IMR-90 (cell line): ENCODE measurements around the gene DCTN1. TPM values are rescaled to one million over a fixed set of nuclear protein-coding genes. Genes with fewer than 3 reads are reported as not detected.
A peak's percentile ranks its signal among the peaks of the same experiment; 100 is the strongest.

Experiments
- ATAC-seq: fragments of 200-7000 bp; cut with Tn5 transposase; 2 replicates; pipeline ENCODE4 v1.9.1; 2020; ENCODE audit warnings: low read depth, mild to moderate bottlenecking, moderate library complexity
- BruUV-seq: library from RNA; stranded (reverse); fragments of 400-500 nt; replicated peaks from 2 replicates; lab custom pipeline; 2021; lab: Mats Ljungman, UMichigan
- CTCF ChIA-PET: fragments of 300-600 bp; formaldehyde crosslinking; extraction: SDS; loops from one replicate; lab custom pipeline; 2021; ENCODE audit warnings: antibody characterized with exemption; lab: Yijun Ruan, JAX
- POLR2A ChIA-PET: fragments of 300-600 bp; sonication (Branson Sonifier 250); formaldehyde crosslinking; loops from one replicate; lab custom pipeline; 2022; ENCODE audit warnings: antibody characterized with exemption; ENCODE audit not compliant: unreplicated experiment; lab: Charles Lee
- DNase-seq: peaks from one replicate; pipeline ENCODE4 v3.0.0; 2013
- H2AFZ ChIP-seq: replicated peaks from 2 replicates; pipeline ENCODE3; 2013; ENCODE audit warnings: low read length, mild to moderate bottlenecking; ENCODE audit not compliant: poor library complexity
- H2AK5ac ChIP-seq: 2 replicates; pipeline ENCODE4 v1.6.1; 2013; ENCODE audit warnings: low read depth, low read length, inconsistent platforms
- H2AK9ac ChIP-seq: replicated peaks from 2 replicates; pipeline ENCODE3; 2013; ENCODE audit warnings: mild to moderate bottlenecking, low read depth, low read length, moderate library complexity; ENCODE audit not compliant: poor library complexity
- H2BK120ac ChIP-seq: 2 replicates; pipeline ENCODE4 v1.6.1; 2013; ENCODE audit warnings: low read depth, low read length, inconsistent platforms
- H2BK15ac ChIP-seq: 3 replicates; pipeline ENCODE4 v1.6.1; 2013; ENCODE audit warnings: low read depth, low read length, inconsistent platforms
- H2BK20ac ChIP-seq: 2 replicates; pipeline ENCODE4 v1.6.1; 2013; ENCODE audit warnings: low read depth, mild to moderate bottlenecking, inconsistent platforms, low read length, moderate library complexity
- H2BK5ac ChIP-seq: 2 replicates; pipeline ENCODE4 v1.6.1; 2013; ENCODE audit warnings: mild to moderate bottlenecking, low read depth, low read length, inconsistent platforms; ENCODE audit not compliant: poor library complexity, severe bottlenecking
- H3K14ac ChIP-seq: replicated peaks from 2 replicates; pipeline ENCODE4 v1.6.1; 2013; ENCODE audit warnings: low read depth, low read length, inconsistent platforms
- H3K18ac ChIP-seq: 2 replicates; pipeline ENCODE4 v1.6.1; 2013; ENCODE audit warnings: low read depth, low read length, control low read depth
- H3K23ac ChIP-seq: 2 replicates; pipeline ENCODE4 v1.6.1; 2013; ENCODE audit warnings: low read depth, low read length, inconsistent platforms
- H3K27ac ChIP-seq: 2 replicates; pipeline ENCODE4 v1.5.1; 2013; ENCODE audit warnings: mild to moderate bottlenecking, control low read depth, low read length; ENCODE audit not compliant: insufficient read depth
- H3K27me3 ChIP-seq: 2 replicates; pipeline ENCODE4 v1.6.1; 2013; ENCODE audit warnings: low read length; ENCODE audit not compliant: control insufficient read depth, insufficient read depth
- H3K36me3 ChIP-seq: 2 replicates; pipeline ENCODE4 v1.6.1; 2013; ENCODE audit warnings: low read length, mixed read lengths; ENCODE audit not compliant: control insufficient read depth, insufficient read depth
- H3K4ac ChIP-seq: 2 replicates; pipeline ENCODE4 v1.6.1; 2013; ENCODE audit warnings: low read depth, low read length, inconsistent platforms
- H3K4me1 ChIP-seq: 2 replicates; pipeline ENCODE4 v1.6.1; 2013; ENCODE audit warnings: low read length, mixed read lengths; ENCODE audit not compliant: control insufficient read depth, insufficient read depth
- H3K4me2 ChIP-seq: 2 replicates; pipeline ENCODE4 v1.6.1; 2013; ENCODE audit warnings: low read depth, mild to moderate bottlenecking, control low read depth, low read length, moderate library complexity
- H3K4me3 ChIP-seq: 2 replicates; pipeline ENCODE4 v1.5.1; 2013; ENCODE audit warnings: low read depth, mild to moderate bottlenecking, control low read depth, low read length, moderate library complexity; ENCODE audit not compliant: insufficient read depth
- H3K56ac ChIP-seq: 2 replicates; pipeline ENCODE4 v1.6.1; 2013; ENCODE audit warnings: low read length, inconsistent platforms; ENCODE audit not compliant: insufficient read depth; ENCODE audit errors: extremely low read depth
- H3K79me1 ChIP-seq, 2 experiments: 2 replicates each; pipeline ENCODE4 v1.6.1; 2013; ENCODE audit warnings: low read length in 2 of 2, inconsistent platforms in 1 of 2, low read depth in 1 of 2
- H3K9ac ChIP-seq: 2 replicates; pipeline ENCODE4 v1.6.1; 2013; ENCODE audit warnings: low read depth, low read length, control low read depth
- H3K9me1 ChIP-seq: 2 replicates; pipeline ENCODE4 v1.6.1; 2013; ENCODE audit warnings: low read length, inconsistent platforms; ENCODE audit not compliant: insufficient read depth
- H3K9me3 ChIP-seq: 2 replicates; pipeline ENCODE4 v1.6.1; 2013; ENCODE audit warnings: low read length; ENCODE audit not compliant: control insufficient read depth, insufficient read depth
- H4K20me1 ChIP-seq: 2 replicates; pipeline ENCODE4 v1.6.1; 2013; ENCODE audit warnings: low read length, inconsistent platforms; ENCODE audit not compliant: insufficient read depth
- H4K5ac ChIP-seq: 2 replicates; pipeline ENCODE4 v1.6.1; 2013; ENCODE audit warnings: mild to moderate bottlenecking, low read depth, low read length, control low read depth
- H4K8ac ChIP-seq, 2 experiments: 2 replicates each; pipeline ENCODE4 v1.6.1; 2013; ENCODE audit warnings: low read depth in 2 of 2, low read length in 2 of 2, control low read depth in 1 of 2, inconsistent platforms in 1 of 2
- H4K91ac ChIP-seq: 2 replicates; pipeline ENCODE4 v1.6.1; 2013; ENCODE audit warnings: low read depth, low read length, inconsistent platforms; ENCODE audit not compliant: insufficient read depth
- CEBPB ChIP-seq: IDR thresholded peaks from 2 replicates; pipeline ENCODE4 v1.6.1; 2012; ENCODE audit warnings: low read depth, low read length, improper control_type of control experiment
- CHD1 ChIP-seq: IDR thresholded peaks from 2 replicates; pipeline ENCODE4 v1.6.1; 2012; ENCODE audit warnings: low read depth, low read length, improper control_type of control experiment
- FOS ChIP-seq: fragments of 150-350 bp; IDR thresholded peaks from 2 replicates; pipeline ENCODE4 v1.6.1; 2016; ENCODE audit warnings: low read depth, low read length
- MAFK ChIP-seq: IDR thresholded peaks from 2 replicates; pipeline ENCODE4 v1.6.1; 2012; ENCODE audit warnings: low read depth, low read length, improper control_type of control experiment
- MAZ ChIP-seq: IDR thresholded peaks from 2 replicates; pipeline ENCODE4 v1.6.1; 2012; ENCODE audit warnings: low read depth, mild to moderate bottlenecking, low read length, improper control_type of control experiment, moderate library complexity, borderline replicate concordance
- MXI1 ChIP-seq: IDR thresholded peaks from 2 replicates; pipeline ENCODE4 v1.6.1; 2012; ENCODE audit warnings: low read depth, mild to moderate bottlenecking, low read length, moderate library complexity, borderline replicate concordance
- NFE2L2 ChIP-seq: fragments of 150-350 bp; IDR thresholded peaks from 2 replicates; pipeline ENCODE4 v1.6.1; 2016; ENCODE audit warnings: low read depth, mild to moderate bottlenecking, low read length
- POLR2A ChIP-seq: IDR thresholded peaks from 2 replicates; pipeline ENCODE4 v1.6.1; 2012; ENCODE audit warnings: mild to moderate bottlenecking, low read depth, low read length
- RAD21 ChIP-seq: IDR thresholded peaks from 2 replicates; pipeline ENCODE4 v1.6.1; 2012; ENCODE audit warnings: low read length, improper control_type of control experiment
- RCOR1 ChIP-seq: IDR thresholded peaks from 2 replicates; pipeline ENCODE4 v1.6.1; 2012; ENCODE audit warnings: mild to moderate bottlenecking, low read length, improper control_type of control experiment; ENCODE audit not compliant: insufficient replicate concordance
- RFX5 ChIP-seq: IDR thresholded peaks from 2 replicates; pipeline ENCODE4 v1.8.0; 2012; ENCODE audit warnings: low read depth, mild to moderate bottlenecking, low read length, moderate library complexity
- SMC3 ChIP-seq: fragments of 150-350 bp; IDR thresholded peaks from 2 replicates; pipeline ENCODE4 v1.6.1; 2016; ENCODE audit warnings: low read depth, mild to moderate bottlenecking, antibody characterized with exemption, low read length, moderate library complexity
- WGBS, 2 experiments: methylation state at CpG; one replicate each; pipeline versions ENCODE4 v1.1.5 to v1.1.7; 2013; ENCODE audit warnings: missing lambda C conversion rate in 2 of 2; ENCODE audit not compliant: insufficient read length in 1 of 2; ENCODE audit errors: extremely low coverage in 2 of 2; 5-methylcytosine and 5-hydroxymethylcytosine counted together
- dilution Hi-C: fragments of 300-500 bp; cut with HindIII; formaldehyde crosslinking; loops from one replicate; pipeline ENCODE4 v1.14.3; 2018; ENCODE audit warnings: low sequenced_read_pairs; ENCODE audit not compliant: unreplicated experiment
- in situ Hi-C: fragments of 300-500 bp; cut with MboI; formaldehyde crosslinking; loops from 3 replicates; pipeline ENCODE4 v1.14.3; 2019; ENCODE audit warnings: low sequenced_read_pairs, inconsistent platforms, mixed read lengths
- intact Hi-C: fragments of 100-400 bp; cut with micrococcal nuclease; formaldehyde crosslinking; loops from 2 replicates; pipeline ENCODE4 v1.10.0; 2022
- polyA plus RNA-seq, 3 experiments: library from polyadenylated mRNA; depleted of rRNA; stranded (reverse); fragments of >200 nt; gene quantifications; 2 replicates each; pipeline ENCODE4 v1.2.3, GENCODE V29; 2012; ENCODE audit warnings: low replicate concordance in 1 of 3
- total RNA-seq: library from RNA; depleted of rRNA; stranded (reverse); fragments of >200 nt; gene quantifications from 2 replicates; pipeline ENCODE4 v1.2.3, GENCODE V29; 2012
- TF ChIP-seq, protein P1 (sequence below): fragments of 150-350 bp; IDR thresholded peaks from 2 replicates; pipeline ENCODE4 v1.6.1; 2017; ENCODE audit warnings: mild to moderate bottlenecking, antibody characterized with exemption, low read length, low read depth
- TF ChIP-seq, protein P2 (sequence below): fragments of 150-350 bp; IDR thresholded peaks from 2 replicates; pipeline ENCODE4 v1.6.1; 2016; ENCODE audit warnings: low read depth, mild to moderate bottlenecking, low read length, moderate library complexity, borderline replicate concordance
- TF ChIP-seq, protein P3 (sequence below): conservative IDR thresholded peaks from 2 replicates; pipeline ENCODE4 v1.5.1; 2012; ENCODE audit warnings: mild to moderate bottlenecking, low read depth, low read length, improper control_type of control experiment

Gene DCTN1
- total and polyA plus RNA-seq, 2 of the 4 experiments (the other 2 are of a cell fraction), result 136 to 204 TPM

DNA sequence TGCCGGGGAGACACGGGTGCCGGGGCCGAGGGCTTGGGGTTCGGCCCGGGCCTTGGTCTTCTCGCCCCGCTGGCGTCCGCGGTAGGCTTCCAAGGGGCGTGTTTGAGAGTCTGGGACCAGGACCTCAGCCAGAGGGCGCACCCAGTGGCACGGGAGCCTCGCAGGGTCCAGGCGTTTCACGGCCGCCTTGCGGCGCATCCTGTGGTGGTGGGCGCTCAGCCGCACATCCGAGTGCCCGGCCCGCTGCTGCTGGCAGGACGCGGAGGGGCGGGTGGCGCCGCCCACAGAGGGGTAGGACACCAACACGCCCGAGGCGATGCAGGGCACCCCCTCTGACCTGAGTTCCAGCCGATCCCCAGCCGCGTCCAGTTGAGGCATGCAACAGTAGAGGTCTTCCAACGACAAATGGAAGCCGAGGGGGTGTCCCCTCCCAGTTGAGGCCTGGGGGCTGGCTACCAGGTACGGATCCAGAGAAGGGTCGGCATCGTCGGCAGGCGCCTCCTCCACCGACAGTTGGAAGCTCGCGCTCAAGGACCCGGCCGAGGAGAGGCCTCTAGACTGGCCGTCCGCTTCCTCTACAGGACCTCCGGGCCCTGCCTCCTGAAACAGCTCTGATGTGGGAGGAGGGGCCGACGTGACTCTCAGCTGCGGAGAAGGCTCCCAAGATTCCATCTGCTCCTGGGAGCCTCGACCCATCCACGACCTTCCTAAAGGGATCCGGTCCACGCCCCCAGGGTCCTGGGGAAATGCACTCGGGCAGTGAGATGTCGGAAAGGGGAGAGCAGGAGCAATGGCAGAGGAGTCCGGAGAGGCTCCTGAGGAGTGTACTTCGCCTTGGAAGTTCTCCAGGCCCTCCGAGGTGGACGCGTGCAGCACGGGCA, 35.0 kb upstream of the DCTN1 start:
- Histone ChIP-seq H2BK20ac (no peak overlapping the region), H3K36me3 (no peaks in the 10 kb centered on the region), H3K79me1 (no peaks in the 10 kb centered on the region), H3K4me3 (no peak overlapping the region), H2AFZ (peak overlapping the region; percentile 86), H3K27me3 (peaks cover 34% of the 10 kb centered on the region), H4K20me1 (no peaks in the 10 kb centered on the region), H3K18ac (no peak overlapping the region), H2BK5ac (no peak overlapping the region), H3K9me3 (no peaks in the 10 kb centered on the region), H3K9ac (no peak overlapping the region), H4K5ac (no peak overlapping the region), H3K23ac (no peak overlapping the region), H4K91ac (no peak overlapping the region), H3K4me1 (no peaks in the 10 kb centered on the region), H3K56ac (no peak overlapping the region), H4K8ac (peak overlapping the region; percentile 10 to 25; a peak in 2 of 4 replicates), H2BK15ac (no peak overlapping the region), H2AK9ac (peak overlapping the region; percentile 72), H3K14ac (no peak overlapping the region), H2BK120ac (no peak overlapping the region), H3K9me1 (no peaks in the 10 kb centered on the region), H3K4me2 (no peak overlapping the region; the same call in 1 of the 2 replicates), H3K27ac (no peak overlapping the region), H2AK5ac (no peak overlapping the region), H3K4ac (no peak overlapping the region)
- BruUV-seq, result no TSS peak
- ATAC-seq, result peak; percentile 44
- CTCF ChIA-PET, result no interaction called here
- dilution Hi-C loops (no loop called here), intact Hi-C loops (no loop called here), in situ Hi-C loops (no loop called here)
- DNase-seq, result no peak
- WGBS, 2 experiments, result 10% methylated on average over 34 of the region's 66 CpGs; no CpG with 5 or more reads in 1 of the 2 experiments
- POLR2A ChIA-PET, result no interaction called here
- TF ChIP-seq, protein P1, sequence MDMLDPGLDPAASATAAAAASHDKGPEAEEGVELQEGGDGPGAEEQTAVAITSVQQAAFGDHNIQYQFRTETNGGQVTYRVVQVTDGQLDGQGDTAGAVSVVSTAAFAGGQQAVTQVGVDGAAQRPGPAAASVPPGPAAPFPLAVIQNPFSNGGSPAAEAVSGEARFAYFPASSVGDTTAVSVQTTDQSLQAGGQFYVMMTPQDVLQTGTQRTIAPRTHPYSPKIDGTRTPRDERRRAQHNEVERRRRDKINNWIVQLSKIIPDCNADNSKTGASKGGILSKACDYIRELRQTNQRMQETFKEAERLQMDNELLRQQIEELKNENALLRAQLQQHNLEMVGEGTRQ, result no peak
- no peak for TF ChIP-seq CEBPB
- TF ChIP-seq POLR2A, result no peak
- TF ChIP-seq RFX5, result no peak
- TF ChIP-seq MAFK, result no peak
- TF ChIP-seq, protein P2, sequence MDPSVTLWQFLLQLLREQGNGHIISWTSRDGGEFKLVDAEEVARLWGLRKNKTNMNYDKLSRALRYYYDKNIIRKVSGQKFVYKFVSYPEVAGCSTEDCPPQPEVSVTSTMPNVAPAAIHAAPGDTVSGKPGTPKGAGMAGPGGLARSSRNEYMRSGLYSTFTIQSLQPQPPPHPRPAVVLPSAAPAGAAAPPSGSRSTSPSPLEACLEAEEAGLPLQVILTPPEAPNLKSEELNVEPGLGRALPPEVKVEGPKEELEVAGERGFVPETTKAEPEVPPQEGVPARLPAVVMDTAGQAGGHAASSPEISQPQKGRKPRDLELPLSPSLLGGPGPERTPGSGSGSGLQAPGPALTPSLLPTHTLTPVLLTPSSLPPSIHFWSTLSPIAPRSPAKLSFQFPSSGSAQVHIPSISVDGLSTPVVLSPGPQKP, result no peak
- no peak for TF ChIP-seq CHD1
- TF ChIP-seq MAZ, result no peak
- no peak for TF ChIP-seq MXI1
- TF ChIP-seq, protein P3, sequence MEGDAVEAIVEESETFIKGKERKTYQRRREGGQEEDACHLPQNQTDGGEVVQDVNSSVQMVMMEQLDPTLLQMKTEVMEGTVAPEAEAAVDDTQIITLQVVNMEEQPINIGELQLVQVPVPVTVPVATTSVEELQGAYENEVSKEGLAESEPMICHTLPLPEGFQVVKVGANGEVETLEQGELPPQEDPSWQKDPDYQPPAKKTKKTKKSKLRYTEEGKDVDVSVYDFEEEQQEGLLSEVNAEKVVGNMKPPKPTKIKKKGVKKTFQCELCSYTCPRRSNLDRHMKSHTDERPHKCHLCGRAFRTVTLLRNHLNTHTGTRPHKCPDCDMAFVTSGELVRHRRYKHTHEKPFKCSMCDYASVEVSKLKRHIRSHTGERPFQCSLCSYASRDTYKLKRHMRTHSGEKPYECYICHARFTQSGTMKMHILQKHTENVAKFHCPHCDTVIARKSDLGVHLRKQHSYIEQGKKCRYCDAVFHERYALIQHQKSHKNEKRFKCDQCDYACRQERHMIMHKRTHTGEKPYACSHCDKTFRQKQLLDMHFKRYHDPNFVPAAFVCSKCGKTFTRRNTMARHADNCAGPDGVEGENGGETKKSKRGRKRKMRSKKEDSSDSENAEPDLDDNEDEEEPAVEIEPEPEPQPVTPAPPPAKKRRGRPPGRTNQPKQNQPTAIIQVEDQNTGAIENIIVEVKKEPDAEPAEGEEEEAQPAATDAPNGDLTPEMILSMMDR, result no peak
- no peak for TF ChIP-seq RCOR1
- TF ChIP-seq RAD21, result no peak
- no peak for TF ChIP-seq SMC3
- no peak for TF ChIP-seq FOS
- TF ChIP-seq NFE2L2, result no peak
